NCI-H2227 treated with DMSO at 0.1 percent for 48 hours (cell line): ENCODE results near the gene TPSG1.
A peak's percentile ranks its signal among the peaks of the same experiment; 100 is the strongest.
"Not testable (repeated sequence)": the region's sequence is repeated elsewhere in the genome, so short reads cannot be mapped to it uniquely, and the experiment has no call there.

ENCODE experiments used
- DNase-seq: peaks from one replicate; lab custom pipeline; 2025; lab: John Stamatoyannopoulos, UW

Gene TPSG1

GRCh38 chr16:1225051-1225451 is at the start of gene TPSG1:
TSS of gene TPSG1 (minus strand) at chr16:1225268. CDS start at chr16:1225252, 16 bp downstream.
- DNase-seq, result no peak

GRCh38 chr16:1274767-1275166 is 49.7 kb upstream of the TPSG1 start:
- no peak for DNase-seq

GRCh38 chr16:1273816-1274215 is 48.7 kb upstream of the TPSG1 start:
- no peak for DNase-seq

- no peak for DNase-seq
Observed at GRCh38 chr16:1272453-1273198, 47.6 kb upstream of the TPSG1 start.

- peak; percentile 70 for DNase-seq
Observed at GRCh38 chr16:1271724-1272413, 46.8 kb upstream of the TPSG1 start.

GRCh38 chr16:1271380-1271723 is 46.3 kb upstream of the TPSG1 start:
- DNase-seq, result no peak

- DNase-seq, result not testable (repeated sequence)
Observed at GRCh38 chr16:1269418-1269817, 44.4 kb upstream of the TPSG1 start.

- DNase-seq, result no peak
Observed at GRCh38 chr16:1265826-1266225, 40.8 kb upstream of the TPSG1 start.

- no peak for DNase-seq
Observed at GRCh38 chr16:1265090-1265630, 40.1 kb upstream of the TPSG1 start.

GRCh38 chr16:1264345-1265089 is 39.4 kb upstream of the TPSG1 start:
- DNase-seq, result no peak

- no peak for DNase-seq
Observed at GRCh38 chr16:1263591-1264344, 38.7 kb upstream of the TPSG1 start.

- no peak for DNase-seq
Observed at GRCh38 chr16:1262846-1263221, 37.8 kb upstream of the TPSG1 start.

GRCh38 chr16:1262210-1262845 is 37.3 kb upstream of the TPSG1 start:
- DNase-seq, result no peak

GRCh38 chr16:1261131-1261892 is 36.2 kb upstream of the TPSG1 start:
- no peak for DNase-seq

- DNase-seq, result no peak
Observed at GRCh38 chr16:1260101-1260680, 35.1 kb upstream of the TPSG1 start.

GRCh38 chr16:1259760-1260068 is 34.6 kb upstream of the TPSG1 start:
- no peak for DNase-seq

GRCh38 chr16:1258906-1259759 is 34.1 kb upstream of the TPSG1 start:
- DNase-seq, result no peak

GRCh38 chr16:1258225-1258600 is 33.1 kb upstream of the TPSG1 start:
- DNase-seq, result no peak

- DNase-seq, result no peak
Observed at GRCh38 chr16:1257561-1258224, 32.6 kb upstream of the TPSG1 start.
